Osteoblast (primary cell): ENCODE data around the gene REPS1. TPM values are rescaled to one million over a fixed set of nuclear protein-coding genes. Genes with fewer than 3 reads are reported as not detected.

Source experiments
- DNase-seq: peaks from one replicate; pipeline ENCODE4 v3.0.0; 2011; ENCODE audit warnings: low spot score, mixed read lengths; ENCODE audit not compliant: insufficient read length; ENCODE audit errors: missing footprints
- H2AFZ ChIP-seq: 2 replicates; pipeline ENCODE4 v1.6.0; 2011; ENCODE audit warnings: mild to moderate bottlenecking, low read length
- H3K27ac ChIP-seq: 2 replicates; pipeline ENCODE4 v1.5.1; 2011; ENCODE audit warnings: mild to moderate bottlenecking, low read depth, low read length, moderate library complexity
- H3K27me3 ChIP-seq: 2 replicates; pipeline ENCODE4 v1.6.0; 2012; ENCODE audit warnings: mild to moderate bottlenecking, control low read depth, inconsistent platforms, low read length, moderate library complexity; ENCODE audit not compliant: insufficient read depth
- H3K36me3 ChIP-seq: 2 replicates; pipeline ENCODE4 v1.5.1; 2011; ENCODE audit warnings: mild to moderate bottlenecking, low read length, control low read depth, moderate library complexity; ENCODE audit not compliant: insufficient read depth
- H3K4me1 ChIP-seq: 2 replicates; pipeline ENCODE4 v1.5.1; 2011; ENCODE audit warnings: mild to moderate bottlenecking, low read length, control low read depth, moderate library complexity; ENCODE audit not compliant: insufficient read depth
- H3K4me2 ChIP-seq: 2 replicates; pipeline ENCODE4 v1.6.0; 2011; ENCODE audit warnings: mild to moderate bottlenecking, low read length; ENCODE audit not compliant: insufficient read depth
- H3K4me3 ChIP-seq: fragments of 200-600 bp; sonication (generic); 3 replicates; pipeline ENCODE4 v1.5.1; 2012; ENCODE audit warnings: mild to moderate bottlenecking, low read length, inconsistent platforms; ENCODE audit not compliant: insufficient read depth
- H3K79me2 ChIP-seq: 2 replicates; pipeline ENCODE4 v1.6.0; 2012; ENCODE audit warnings: mild to moderate bottlenecking, low read length, control low read depth, inconsistent platforms; ENCODE audit not compliant: insufficient read depth
- H3K9me3 ChIP-seq: 2 replicates; pipeline ENCODE4 v1.5.1; 2011; ENCODE audit warnings: low read depth, low read length, control low read depth
- H4K20me1 ChIP-seq: 2 replicates; pipeline ENCODE4 v1.6.0; 2012; ENCODE audit warnings: mild to moderate bottlenecking, low read length, control low read depth; ENCODE audit not compliant: insufficient read depth
- total RNA-seq: library from RNA; depleted of rRNA; stranded (reverse); fragments of >200 nt; gene quantifications from 2 replicates; pipeline ENCODE4 v1.2.3, GENCODE V29; 2012
- TF ChIP-seq, protein P1 (sequence below): IDR thresholded peaks from 2 replicates; pipeline ENCODE4 v1.5.1; 2011; ENCODE audit warnings: mild to moderate bottlenecking, low read depth, low read length, moderate library complexity; ENCODE audit errors: extremely low read depth

Gene REPS1, protein sequence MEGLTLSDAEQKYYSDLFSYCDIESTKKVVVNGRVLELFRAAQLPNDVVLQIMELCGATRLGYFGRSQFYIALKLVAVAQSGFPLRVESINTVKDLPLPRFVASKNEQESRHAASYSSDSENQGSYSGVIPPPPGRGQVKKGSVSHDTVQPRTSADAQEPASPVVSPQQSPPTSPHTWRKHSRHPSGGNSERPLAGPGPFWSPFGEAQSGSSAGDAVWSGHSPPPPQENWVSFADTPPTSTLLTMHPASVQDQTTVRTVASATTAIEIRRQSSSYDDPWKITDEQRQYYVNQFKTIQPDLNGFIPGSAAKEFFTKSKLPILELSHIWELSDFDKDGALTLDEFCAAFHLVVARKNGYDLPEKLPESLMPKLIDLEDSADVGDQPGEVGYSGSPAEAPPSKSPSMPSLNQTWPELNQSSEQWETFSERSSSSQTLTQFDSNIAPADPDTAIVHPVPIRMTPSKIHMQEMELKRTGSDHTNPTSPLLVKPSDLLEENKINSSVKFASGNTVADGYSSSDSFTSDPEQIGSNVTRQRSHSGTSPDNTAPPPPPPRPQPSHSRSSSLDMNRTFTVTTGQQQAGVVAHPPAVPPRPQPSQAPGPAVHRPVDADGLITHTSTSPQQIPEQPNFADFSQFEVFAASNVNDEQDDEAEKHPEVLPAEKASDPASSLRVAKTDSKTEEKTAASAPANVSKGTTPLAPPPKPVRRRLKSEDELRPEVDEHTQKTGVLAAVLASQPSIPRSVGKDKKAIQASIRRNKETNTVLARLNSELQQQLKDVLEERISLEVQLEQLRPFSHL
- 42.4 and 43.1 TPM in 2 replicates for total RNA-seq

DNA sequence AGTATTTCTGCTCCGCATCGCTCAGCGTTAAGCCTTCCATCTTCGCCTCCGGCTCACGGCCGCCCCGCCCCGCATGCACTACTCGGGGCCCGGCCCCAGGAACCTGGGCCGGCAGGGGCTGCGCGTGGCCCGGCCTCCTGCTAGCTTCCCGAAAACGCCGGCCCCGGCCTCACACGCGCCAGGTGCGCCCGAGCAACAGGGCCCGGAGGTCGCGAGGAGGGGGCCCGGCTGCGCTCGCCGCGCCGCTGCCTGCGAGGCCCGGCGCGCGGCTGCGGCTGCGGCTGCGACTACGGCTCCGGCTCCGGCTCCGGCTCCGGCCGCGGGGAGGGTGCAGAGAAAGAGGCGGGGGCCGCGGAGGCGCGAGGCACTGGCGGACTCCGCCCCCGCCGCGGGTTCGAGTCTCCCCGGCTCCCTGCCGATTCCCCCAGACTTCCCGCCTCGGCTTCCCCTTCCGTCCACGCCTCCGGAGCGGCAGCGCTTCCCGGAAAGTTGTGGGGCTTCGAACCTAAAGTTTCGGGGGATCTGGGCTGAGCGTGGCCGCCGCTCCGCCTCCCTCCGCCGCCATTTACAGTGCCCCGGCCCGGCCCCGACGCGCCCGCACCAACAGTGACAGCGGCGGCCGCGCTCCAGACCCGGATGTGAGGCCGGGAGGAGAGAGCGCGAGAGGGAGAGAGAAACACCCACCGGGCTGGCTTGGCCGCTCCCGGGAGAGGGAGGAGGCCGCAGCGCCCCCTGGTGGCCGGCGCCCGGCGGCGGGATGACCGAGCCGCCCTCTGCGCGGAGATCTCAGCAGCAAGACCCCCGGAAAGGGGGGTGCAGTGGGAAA, at the start of gene REPS1:
TSS of gene REPS1 (minus strand) at position 611 of the 826 bp plus-strand sequence. CDS start at position 40, 571 bp downstream.
- Histone ChIP-seq H3K27ac (peak within 1 kb of the TSS; percentile 75), H3K4me2 (peak within 1 kb of the TSS; percentile 95), H3K4me3 (peak within 1 kb of the TSS; percentile 90), H4K20me1 (peaks cover 18% of the 10 kb centered on the region), H3K27me3 (no peaks in the 10 kb centered on the region), H3K9me3 (no peaks in the 10 kb centered on the region), H3K36me3 (no peaks in the 10 kb centered on the region), H2AFZ (peak within 1 kb of the TSS; percentile 100), H3K4me1 (peaks cover 23% of the 10 kb centered on the region), H3K79me2 (peaks cover 50% of the 10 kb centered on the region)
- DNase-seq, result peak; percentile 99
- TF ChIP-seq, protein P1, sequence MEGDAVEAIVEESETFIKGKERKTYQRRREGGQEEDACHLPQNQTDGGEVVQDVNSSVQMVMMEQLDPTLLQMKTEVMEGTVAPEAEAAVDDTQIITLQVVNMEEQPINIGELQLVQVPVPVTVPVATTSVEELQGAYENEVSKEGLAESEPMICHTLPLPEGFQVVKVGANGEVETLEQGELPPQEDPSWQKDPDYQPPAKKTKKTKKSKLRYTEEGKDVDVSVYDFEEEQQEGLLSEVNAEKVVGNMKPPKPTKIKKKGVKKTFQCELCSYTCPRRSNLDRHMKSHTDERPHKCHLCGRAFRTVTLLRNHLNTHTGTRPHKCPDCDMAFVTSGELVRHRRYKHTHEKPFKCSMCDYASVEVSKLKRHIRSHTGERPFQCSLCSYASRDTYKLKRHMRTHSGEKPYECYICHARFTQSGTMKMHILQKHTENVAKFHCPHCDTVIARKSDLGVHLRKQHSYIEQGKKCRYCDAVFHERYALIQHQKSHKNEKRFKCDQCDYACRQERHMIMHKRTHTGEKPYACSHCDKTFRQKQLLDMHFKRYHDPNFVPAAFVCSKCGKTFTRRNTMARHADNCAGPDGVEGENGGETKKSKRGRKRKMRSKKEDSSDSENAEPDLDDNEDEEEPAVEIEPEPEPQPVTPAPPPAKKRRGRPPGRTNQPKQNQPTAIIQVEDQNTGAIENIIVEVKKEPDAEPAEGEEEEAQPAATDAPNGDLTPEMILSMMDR, result peak; percentile 80

DNA sequence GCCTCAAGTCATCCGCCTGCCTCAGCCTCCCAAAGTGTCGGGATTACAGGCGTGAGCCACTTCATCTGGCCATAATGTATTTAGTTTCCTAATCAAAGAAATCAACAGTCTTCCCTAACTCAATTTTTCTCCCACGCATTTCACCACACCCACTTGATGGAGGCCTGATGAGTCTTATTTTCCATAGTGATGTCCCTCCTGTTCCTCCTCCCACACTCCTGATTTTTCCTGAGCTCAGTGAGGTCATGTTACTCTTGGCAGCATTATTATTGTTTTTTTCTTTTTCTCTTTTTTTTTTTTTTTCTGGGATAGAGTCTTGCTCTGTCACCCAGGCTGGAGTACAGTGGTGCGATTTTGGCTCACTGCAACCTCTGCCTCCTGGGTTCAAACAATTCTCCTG, 49.4 kb upstream of the REPS1 start:
- H3K4me2 ChIP-seq, result peak overlapping the region; percentile 47
- H3K36me3 ChIP-seq, result peaks cover 14% of the 10 kb centered on the region
- peaks cover 7% of the 10 kb centered on the region for H3K4me1 ChIP-seq
- no peaks in the 10 kb centered on the region for H3K9me3 ChIP-seq
- peak; percentile 87 for DNase-seq
- peak overlapping the region; percentile 23 for H3K4me3 ChIP-seq
- peaks cover 11% of the 10 kb centered on the region for H4K20me1 ChIP-seq
- peak overlapping the region; percentile 90 for H3K27ac ChIP-seq
- TF ChIP-seq, protein P1, result no peak
- no peaks in the 10 kb centered on the region for H3K27me3 ChIP-seq
- H3K79me2 ChIP-seq, result peaks cover 28% of the 10 kb centered on the region
- no peak overlapping the region for H2AFZ ChIP-seq

DNA sequence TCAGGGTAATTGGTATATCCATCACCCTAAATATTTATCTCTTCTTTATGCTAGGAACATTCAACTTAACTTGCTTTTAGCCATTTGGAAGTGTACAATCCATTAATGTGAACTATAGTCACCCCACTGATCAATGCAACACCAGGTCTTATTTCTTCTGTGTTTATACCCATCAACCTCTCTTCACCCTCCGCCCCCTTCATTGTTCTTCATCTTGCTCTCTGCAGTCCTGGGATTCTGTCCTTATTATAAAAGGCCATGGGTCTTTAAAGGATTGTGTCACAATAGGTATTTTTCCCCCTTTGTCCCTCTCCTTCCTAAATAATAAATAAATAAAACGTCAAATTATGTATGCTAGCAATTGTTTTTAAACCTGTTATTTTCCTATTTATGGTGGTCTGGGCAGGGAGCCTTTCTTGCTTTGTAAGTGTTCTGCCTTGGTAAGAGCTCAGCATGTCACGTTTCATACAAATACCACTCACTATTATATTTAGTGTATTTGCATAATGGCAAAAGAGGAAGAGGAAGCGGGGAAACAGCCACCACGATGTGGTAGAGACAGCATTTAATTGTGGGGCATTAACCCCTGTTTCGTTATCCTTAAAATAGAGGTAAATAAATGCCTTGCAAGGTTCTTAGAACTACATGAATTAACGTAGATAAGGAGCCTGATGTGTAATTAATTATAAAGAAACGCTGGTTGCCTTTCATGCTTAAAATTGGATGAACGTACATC, 42.3 kb upstream of the REPS1 start:
- H3K27me3 ChIP-seq, result no peaks in the 10 kb centered on the region
- peaks cover 11% of the 10 kb centered on the region for H4K20me1 ChIP-seq
- peak; percentile 25 for DNase-seq
- TF ChIP-seq, protein P1, result no peak
- H3K9me3 ChIP-seq, result no peaks in the 10 kb centered on the region
- peak overlapping the region; percentile 96 for H3K4me3 ChIP-seq
- no peak overlapping the region for H2AFZ ChIP-seq
- H3K4me1 ChIP-seq, result peaks cover 18% of the 10 kb centered on the region
- peaks cover 57% of the 10 kb centered on the region for H3K79me2 ChIP-seq
- H3K36me3 ChIP-seq, result no peaks in the 10 kb centered on the region
- peak overlapping the region; percentile 96 for H3K4me2 ChIP-seq
- no peak overlapping the region for H3K27ac ChIP-seq
